ENCODE data around the gene RNF186.
"Not testable (repeated sequence)": the region's sequence is repeated elsewhere in the genome, so short reads cannot be mapped to it uniquely, and the experiment has no call there.

RNF186 gene

DNA sequence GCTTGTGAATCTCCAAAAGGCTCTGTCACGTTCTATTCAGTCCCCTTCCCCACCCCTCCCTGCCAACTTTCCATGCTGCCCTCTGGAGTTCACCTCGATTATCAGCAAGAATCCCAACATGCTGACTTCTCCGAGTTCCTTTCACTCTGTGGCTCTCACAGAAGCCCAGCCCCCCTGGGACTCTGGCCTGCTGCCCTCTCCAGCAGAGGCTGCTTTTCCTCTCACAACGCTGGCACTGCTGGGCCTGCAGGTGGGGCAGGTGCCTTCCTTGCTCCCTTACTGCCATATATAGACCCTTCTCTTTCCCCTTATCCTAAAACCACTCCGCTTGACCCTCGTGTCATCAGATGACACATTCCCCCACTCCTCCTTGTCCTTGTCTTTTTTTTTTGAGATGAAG, 10.2 kb upstream of the RNF186 start:
- no peak for DNase-seq

DNA sequence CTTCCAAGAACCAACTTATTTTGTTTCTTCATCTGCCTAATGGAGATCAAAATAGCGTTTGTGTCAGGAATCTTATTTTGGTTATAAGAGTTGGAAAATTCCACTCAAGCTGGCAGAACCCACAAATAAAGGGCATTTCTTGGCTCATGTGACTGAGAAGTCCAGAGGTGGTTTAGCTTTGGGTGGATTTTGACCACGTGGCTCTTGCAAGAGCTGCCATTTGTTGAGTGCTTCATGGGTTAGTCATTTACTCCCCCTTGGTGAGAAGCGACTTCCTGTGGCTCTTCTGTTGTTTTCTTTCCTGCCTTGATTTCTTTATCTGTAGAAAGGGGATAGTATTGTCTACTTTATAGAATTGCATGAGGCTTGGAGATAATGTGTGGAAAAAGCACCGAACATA, 9.5 kb upstream of the RNF186 start:
- DNase-seq, result no peak

DNA sequence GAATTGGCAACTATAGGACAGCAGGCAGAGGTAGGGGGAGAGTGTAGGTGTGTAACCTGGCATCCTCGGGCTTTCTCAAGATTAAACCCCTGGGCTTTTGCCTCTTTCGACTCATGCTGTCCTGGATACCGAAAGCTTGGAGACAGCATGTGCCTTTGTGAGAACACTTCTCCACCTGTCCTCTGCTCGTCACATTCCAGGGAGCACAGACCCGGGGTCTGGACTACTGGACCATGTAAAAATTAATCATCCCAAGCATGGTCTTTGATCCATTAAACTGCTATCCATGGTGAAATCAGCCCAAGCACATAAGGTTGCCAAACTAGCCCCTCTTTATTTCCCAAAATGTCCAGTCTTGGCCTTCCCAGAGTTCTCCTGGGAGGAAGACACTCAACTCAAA, 9.0 kb upstream of the RNF186 start:
- no peak for DNase-seq

DNA sequence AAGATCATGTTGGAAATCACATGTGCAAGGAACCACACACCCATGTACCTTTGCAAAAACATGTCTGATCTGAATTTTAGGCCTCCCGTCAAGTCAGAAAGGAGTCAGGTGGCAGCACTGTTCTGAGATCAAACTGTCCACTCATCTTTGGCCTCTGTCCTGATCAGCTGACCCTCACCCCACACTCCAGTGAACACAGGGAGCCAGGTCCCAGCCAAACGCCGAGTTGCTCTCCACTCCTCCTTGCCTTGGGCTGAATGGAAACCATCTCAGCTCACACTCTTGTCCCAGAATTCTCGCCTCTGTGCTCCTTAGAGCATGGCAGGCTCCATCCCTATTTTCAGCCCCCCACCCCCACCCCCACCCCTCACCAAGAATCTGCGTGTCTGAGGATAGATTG, 4.6 kb upstream of the RNF186 start:
- no peak for DNase-seq

DNA sequence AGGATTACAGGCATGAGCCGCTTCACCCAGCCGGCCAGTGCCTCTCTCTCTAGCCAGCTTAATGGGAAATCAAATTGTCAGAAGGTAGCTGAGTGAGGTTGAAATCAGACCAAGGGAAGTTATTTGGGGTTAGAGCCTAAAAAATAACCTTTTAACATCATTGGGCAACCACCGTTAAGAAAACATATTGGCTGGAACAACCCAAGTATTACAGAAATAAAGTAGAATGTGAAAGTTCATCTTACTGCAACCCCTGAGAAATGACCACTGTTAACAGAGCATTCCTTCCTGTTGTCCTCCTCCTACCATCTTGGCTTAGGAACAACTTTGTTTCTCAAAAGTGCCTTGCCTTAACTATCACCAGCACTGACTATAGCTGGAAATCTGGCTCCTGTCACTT, 3.2 kb upstream of the RNF186 start:
- no peak for DNase-seq

DNA sequence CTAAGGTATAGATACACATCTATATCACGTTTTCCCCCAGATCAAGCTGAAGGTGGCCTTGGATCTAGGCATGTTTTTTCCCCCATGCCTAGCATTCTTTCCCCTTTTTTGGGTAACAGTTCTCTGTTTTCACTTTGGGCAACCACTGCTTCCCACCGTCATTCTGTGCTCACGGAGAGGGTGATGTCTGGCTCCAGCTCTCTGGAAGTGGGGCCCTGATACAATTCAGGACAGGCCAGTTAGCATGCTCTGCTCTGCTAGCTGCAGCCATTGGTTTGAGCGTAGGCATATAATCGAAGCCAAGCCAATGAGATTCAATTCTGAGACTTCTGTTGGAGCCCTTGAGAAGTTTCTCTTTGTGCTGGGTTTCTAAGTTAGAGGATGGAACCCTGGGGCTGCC, 2.1 kb upstream of the RNF186 start:
- DNase-seq, result no peak

DNA sequence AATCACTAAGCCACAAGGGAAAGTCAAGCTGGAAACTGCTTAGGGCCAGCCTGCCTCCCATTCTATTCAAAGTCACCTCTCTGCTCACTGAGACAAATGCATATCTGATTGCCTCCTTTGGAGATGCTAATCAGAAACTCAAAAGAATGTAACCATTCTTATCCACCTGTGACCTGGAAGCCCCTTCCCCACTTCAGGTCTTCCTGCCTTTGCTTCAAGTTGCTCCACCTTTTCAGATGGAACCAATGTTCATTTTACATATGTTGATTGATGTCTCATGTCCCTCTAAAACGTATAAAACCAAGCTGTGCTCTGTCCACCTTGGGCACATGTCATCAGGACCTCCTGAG, 1.6 kb upstream of the RNF186 start:
- not testable (repeated sequence) for DNase-seq

DNA sequence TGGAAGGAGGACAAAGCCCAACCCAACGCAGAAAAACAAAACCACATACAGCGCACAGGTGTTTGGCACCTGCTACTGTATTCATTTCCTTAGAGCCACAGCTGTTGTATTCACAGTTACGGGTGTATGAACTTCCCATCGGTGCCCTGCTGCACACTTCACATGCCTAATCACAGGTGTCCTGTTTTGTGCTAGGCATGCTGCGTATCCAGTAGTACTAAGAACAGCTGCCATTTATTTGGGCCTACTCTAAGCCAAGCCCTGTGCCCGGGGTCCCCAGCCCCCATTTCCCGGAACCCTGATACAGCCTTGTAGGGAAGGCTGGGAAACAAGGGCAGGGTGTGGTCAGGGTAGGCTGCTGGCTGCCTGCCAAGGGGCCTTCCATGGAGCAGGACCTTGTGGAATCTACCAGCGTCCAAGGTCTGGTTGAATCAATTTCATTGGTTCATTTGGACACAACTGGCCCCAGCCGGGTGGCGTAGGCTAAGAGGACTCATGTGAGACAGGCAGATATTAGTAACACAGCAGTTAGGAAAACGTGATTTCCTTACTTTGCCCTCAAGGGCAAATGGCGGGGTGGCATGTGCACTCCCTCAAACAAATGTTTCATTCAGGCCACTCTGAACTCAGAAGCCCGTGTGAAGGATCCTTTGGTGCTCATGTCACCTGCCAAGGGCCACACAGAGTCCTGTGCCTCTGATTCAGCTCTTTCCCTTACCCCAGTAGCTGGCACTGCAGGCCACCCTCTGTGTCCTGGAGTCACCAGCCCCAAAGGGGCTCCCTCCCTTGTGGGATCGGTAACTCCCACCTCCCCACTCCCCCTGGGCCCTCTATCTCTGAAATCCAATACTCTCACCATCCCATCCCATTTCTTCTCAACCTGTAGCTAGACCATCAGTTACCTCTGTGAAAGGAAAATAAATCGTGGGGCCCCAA, 986 bp upstream of the RNF186 start:
- DNase-seq, result no peak

DNA sequence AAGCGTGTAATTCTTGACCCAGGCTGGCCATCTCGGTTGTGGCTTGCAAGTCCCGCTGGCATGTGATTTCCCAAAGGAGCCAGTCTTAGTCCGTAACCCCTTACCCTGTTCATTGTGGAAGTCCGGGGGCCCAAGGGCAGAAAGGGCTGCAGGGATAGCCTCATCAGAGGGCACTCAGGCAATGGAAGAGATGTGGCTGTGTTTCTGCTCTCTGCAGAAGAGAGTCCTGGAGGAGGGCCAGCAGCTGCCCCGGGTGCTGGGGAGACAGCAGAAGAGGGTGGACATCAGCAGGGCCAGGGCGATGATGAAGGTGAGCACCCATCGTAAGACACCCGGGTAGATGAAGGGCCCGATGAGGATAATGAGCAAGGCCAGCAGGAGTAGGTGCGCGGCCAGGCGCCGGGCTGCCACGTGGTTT, 830 bp downstream of the RNF186 start:
- peak; percentile 19 for DNase-seq

DNA sequence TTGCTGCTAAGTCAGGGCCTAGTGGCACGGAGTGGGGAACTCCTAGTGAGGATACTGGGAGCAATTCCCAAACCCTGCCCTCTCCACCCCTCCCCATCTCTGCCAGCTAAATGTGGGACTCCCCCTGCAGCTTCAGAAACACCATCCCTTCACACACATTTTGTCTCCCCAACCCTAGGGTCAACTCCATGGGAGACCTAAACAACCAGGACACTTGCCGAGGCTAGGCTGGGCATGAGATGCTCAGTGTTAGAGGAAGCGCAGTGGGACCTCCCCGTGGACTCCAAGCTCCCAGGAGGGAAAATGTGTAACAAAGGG, 1.5 kb downstream of the RNF186 start:
- no peak for DNase-seq

DNA sequence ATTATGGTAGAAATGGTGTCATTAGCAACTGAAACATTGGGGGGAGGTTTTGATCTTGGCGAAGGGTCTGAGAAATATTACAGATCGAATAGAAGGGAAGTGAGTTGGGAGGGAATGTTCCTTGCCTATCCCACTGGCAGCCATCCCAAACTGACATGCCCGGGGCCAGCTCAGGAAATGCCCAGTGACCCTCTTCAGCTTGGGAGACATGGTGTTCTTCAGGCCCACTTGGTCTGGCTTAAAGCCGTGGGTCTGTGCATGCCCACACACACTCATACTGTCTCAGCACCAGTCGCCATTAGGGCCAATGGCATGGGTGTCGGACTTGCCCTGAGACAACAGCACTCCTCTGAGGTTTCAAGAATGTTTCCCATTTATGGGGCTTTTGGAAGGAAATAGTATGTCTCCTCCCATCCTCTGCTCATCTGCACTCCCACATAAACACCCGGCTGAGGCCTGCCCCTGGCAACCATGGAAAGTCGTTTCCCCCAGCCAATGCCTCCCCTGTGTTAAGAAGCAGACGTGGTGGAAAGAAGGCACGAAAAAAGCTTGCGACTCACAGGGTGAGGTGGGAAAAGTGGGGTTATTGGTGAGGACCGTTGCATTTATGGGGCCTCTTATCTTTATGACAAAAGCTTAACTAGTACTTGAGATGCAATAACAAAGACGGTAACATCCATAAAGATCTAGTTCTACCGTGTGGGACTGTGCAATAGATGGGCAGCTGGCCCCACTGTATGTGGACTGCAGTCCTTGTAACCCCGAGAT, 2.0 kb downstream of the RNF186 start:
- no peak for DNase-seq

DNA sequence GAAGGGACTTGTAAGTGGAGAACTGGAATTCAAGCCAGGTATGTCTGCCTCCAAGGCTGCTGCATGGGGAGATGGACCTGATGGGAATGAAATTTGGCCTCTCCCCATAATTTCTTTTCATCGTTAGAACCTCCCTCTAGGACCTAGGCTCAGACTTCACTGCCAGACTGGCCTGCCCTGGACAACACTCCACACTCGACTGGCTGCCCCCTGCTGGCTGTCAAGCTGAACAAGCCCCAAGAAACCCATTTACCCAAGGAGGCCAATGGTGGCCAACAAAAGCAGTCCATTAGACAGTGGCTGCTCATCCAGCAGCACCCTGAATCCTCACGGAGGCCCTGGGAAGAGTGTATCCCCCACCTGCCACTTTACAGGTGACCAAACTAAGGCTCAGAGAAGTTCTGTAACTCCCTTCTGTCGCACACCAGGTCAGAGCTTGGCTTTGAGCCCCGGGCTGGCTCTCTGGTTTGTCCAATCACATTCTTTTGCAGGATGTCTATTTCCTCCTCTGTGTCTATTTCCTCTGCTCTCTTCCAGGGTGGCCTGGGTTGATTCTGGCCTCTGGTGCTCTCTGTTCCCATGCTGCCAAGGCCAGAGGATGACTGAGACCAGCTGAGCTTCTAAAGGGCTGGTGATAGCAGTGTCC, 3.8 kb downstream of the RNF186 start:
- no peak for DNase-seq

DNA sequence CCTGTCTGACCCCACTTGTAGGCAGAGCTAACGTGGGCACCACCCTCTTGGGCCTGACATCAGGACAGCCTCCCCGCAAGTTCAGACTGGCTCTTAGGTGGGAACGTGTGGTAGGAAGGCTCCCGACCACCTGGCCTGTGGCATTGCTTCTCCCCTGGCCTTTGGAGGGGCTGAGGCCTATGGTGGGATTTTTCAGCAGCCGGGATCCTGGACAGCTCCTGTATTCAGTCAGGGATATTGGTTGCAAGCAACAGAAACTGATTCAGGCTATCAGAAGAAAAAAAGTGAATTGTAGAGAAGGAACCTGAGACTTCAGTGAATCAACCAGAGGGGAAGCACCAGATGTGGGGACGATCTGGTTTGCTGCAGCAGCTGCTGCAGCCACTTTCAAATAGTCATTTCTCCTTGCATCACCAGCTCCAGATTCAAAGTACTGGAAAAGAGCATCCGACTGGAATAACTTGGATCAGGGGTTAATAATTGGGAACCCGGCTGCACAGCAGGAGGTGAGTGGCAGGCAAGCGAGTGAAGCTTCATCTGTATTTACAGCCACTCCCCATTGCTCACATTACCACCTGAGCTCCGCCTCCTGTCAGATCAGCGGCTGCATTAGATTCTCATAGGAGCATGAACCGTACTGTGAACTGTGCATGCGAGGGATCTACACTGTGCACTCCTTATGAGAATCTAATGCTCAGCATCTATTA, 5.9 kb downstream of the RNF186 start:
- no peak for DNase-seq

DNA sequence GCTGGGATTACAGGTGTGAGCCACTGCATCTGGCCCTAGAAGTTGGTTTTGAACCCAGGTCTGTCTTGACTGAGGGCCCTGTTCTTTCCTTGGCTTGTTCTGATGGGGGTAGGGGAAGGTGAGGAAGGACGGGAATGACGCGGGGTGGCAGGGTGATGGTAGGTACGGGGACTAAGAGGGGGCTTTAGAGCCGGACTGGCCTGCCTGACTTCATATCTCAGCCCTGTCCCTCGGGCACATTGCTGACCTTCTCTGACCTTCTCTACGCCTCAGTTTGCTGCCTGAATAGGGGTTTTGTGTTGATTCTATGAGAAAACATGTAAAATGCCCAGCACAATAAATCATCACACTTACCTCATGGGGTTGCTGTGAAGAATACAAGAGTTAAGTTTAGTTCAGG, 6.7 kb downstream of the RNF186 start:
- DNase-seq, result no peak

DNA sequence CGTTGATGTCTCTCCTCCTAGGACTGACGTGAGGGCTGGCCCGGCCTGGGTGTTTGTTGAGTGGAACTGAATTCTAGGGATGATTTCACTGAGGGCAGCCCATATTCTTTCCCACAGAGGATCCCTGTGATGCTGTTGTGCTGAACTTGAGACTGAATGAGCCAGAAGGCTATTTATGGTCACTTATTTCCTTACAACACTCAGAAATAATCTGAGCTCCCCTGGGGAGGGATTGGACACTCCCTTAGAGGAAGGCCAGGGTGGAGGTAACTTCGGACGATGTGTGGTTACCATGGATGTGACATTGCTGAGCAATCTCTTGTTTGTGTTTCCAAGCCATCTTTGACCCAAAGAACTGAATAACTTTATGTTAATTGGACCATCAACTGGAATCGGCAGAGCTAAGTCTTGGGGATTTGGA, 10.2 kb downstream of the RNF186 start:
- no peak for DNase-seq

DNA sequence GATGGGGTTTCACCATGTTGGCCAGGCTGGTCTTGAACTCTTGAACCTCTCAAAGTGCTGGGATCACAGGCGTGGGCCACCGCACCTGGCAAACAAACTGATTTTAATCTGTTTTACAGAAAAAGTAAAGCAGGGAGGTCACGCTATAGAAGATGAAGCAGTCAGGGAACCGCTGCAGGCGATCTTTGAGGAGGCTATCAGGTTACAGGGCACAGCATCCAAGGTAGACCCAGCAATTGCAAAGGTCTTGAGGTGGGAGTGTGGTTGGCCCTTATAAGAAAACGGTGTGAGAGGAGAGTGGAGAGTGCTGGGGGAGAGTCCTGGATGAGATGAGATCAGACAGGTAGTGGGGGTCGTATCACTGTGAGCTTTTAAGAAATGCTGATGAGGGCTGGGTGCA, 12.8 kb downstream of the RNF186 start:
- no peak for DNase-seq

DNA sequence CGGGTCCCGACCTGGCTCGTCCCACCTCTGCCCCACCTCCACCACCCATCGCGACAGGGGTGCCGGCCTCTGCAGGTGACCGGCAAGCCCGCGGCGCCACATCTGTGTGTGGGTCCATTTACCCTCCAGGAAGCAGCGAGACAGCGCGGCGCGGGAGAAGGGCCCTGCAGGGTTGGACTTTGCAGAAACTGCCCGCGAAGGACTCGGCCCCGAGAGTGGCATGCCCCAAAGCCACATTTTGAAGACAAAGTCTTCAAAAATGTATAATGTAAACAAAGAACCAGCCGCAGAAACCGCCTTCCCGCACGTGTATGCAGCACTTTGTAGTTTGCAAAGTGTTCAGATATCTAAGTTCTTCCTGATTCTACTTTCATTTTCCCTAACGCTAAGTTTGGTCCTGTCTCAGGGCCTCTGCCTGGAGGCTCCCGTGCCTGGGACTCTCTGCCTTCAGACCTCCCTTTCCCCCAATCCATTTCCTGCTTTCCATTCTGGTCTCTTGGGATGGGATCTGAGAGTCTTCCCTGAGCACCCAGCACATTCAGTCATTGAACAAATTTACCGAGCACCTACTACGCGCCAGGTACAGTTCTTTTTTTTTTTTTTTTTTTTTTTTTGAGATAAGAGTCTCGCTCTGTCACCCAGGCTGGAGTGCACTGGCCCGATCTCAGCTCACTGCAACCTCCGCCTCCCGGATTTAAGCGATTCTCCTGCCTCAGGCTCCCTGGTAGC, 14.8 kb downstream of the RNF186 start:
- peak; percentile 86 for DNase-seq

DNA sequence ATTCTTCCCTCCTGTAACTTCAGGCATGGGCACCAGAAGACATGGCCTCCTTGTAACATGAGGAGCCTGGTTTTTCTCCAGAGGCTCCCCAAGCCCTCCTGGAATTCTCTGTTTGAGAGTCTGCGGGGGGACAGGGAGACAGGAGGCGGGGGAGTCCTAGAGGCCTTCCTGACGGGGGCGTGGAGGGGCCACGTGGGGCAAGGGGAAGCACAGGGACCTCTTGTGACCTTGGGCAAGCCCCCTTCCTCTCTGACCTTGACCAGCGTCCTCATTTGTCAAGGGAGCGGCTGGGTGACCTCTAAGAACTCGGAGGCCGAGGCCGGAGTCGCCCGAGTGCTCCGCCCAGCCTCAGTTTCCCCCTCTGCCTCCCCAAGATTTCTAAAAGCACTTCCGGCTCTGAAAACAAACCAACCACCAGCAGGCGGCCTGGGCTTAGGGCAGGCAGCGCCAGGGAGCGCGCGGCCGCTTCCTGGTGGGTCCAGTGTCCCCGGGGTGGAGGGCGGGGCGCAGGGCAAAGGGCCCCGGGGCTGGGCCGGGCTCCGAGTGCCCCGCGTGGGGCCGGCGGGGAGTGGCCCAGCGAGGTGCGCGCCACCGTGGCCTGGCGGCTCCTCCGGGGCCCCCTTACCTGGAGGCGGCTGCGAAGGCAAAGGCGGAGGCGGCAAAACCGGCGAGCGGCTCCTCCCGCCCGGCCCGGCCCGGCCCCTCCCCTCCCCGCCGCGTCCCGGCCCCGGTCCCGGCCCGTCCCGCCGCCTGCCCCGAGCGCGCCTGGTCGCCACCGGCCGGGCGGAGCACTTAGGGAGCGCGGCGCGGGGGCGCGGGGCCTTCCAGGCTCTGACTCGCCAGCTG, 15.6 kb downstream of the RNF186 start, which contains the start of gene TMCO4:
Gene TMCO4 (minus strand): TSS at position 687 of the 846 bp plus-strand sequence. CDS start 19,158 bp downstream, outside the sequence.
- DNase-seq, result peak; percentile 69

DNA sequence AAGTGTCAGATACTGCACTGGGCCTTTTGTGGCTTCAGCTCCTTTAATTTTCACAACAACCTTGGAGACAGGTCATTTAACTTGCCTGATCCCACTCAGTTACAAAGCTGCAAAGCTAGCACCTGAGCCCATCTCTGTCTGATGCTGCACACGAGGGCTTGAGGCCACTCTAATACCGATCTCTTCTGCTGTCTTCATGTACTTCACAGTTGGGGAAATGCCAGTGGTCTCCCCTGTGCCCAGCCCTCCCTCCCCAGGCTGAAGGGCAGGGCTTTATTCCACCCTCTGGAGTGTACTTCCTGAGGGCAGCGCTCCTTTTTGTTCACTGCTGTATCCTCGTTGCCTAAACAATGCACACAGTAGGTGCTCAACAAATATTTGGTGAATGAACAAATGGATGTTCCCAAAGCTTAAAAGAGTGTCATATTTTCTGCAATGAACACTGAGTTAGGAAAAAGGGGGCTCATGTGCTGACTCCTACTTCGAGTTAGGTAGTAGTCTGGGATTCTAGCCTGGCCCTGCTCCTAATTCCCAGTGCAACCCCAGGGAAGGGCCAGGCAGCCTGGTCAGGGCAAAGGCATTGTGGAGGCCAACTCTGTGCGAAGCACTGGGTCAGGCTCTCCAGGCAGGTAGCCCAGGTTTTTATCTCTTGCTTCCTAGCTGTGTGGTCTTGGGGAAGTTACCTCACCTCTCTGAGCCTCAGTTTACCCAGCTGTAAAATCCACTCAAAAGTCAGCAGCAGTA, 16.4 kb downstream of the RNF186 start:
- no peak for DNase-seq

DNA sequence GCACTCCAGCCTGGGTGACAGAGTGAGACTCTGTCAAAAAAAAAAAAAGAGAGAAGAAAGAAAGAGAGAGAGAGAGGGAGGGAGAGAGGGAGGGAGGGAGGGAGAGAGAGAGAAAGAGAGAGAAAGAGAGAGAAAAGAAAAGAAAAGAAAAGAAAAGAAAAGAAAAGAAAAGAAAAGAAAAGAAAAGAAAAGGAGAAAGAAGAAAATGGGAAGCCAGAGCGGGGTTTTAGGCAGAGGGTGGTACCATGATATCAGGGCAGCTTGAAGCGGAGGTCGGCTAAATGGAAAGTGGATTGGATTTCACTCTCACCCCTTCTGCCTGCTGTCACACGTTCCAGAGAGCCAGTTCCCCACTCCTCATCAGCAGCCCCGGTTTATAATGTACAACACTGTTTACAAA, 17.3 kb downstream of the RNF186 start:
- DNase-seq, result no peak
